Activated effector memory CD4-positive, alpha-beta T cell treated with anti-CD3 and anti-CD28 coated beads, Interleukin-2, amount 50 U/mL, for 16 hours (primary cell): ENCODE measurements around the gene ADARB2.
"Not testable (repeated sequence)": the region's sequence is repeated elsewhere in the genome, so short reads cannot be mapped to it uniquely, and the experiment has no call there.

Source experiments
- DNase-seq: peaks from one replicate; pipeline ENCODE4 v3.0.0-alpha.2; 2020

The ADARB2 gene

DNA sequence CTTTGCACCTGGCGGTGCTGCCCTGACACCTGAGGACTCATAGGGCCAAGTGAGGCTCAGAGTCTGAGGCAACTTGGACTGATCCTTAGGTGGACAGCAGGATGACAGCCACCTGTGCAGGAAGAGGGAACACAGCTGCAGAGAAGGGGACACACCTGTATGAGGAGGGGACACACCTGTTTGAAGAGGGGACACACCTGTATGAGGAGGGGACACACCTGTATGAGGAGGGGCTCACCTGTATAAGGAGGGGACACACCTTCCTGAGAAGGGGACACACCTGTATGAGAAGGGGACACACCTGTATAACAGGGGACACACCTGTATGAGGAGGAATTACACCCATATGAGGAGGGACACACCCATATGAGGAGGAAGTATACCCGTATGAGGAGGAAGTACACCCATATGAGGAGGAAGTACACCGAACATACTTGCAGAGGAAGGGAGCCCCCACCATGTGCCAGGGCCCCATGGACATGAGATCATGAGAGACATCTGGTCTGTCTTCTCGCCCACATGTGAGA is 285.9 kb downstream of the ADARB2 start:
- no peak for DNase-seq

DNA sequence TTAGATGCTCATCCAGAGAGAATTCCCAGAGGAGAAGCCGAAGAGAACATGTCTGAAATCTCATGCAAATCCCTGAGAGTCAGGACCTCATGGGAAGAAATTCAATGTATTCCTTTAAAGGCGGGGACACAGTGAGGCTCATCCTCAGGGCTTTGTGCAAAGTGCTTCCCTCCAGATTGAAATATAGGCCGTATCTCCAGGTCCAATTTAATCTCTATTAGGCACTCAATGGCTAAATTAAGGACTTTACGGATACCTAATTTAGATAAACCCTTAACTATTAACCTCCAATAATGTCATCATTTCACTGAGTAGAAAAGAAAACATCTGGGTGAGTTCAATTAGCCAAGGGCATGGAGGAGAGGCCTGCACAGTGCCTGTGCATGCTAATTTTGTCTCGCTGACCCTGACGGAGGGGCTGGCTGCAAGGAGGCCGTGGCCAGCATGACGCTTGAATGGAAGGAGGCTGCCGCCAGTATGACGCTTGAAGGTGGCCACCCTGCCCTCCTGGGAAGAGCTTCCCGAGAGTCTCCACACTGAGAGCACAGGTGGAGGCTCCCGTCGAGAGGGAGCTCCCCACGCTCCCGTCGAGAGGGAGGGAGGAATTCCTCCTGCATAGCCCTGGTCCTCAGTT is 287.6 kb downstream of the ADARB2 start:
- DNase-seq: no peak

DNA sequence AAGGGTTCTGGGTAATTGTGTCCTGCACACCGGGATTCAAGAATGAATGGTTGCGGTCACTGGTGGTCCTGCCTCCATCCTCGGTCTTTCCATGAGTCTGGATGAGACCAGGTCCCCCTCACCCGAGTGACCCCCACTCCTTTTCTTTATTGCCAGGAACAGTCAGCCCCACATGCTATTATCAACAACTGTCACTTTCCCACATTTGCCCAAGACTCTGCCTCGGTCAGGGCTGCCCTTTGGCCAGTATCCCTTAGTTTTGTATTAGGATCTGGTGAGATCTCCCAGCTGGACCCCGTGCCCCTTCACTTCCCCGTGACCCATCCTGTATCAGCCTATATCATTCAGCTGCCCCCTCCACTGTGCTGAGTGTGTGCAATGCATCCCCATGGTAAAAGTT is 288.3 kb downstream of the ADARB2 start:
- DNase-seq: no peak

DNA sequence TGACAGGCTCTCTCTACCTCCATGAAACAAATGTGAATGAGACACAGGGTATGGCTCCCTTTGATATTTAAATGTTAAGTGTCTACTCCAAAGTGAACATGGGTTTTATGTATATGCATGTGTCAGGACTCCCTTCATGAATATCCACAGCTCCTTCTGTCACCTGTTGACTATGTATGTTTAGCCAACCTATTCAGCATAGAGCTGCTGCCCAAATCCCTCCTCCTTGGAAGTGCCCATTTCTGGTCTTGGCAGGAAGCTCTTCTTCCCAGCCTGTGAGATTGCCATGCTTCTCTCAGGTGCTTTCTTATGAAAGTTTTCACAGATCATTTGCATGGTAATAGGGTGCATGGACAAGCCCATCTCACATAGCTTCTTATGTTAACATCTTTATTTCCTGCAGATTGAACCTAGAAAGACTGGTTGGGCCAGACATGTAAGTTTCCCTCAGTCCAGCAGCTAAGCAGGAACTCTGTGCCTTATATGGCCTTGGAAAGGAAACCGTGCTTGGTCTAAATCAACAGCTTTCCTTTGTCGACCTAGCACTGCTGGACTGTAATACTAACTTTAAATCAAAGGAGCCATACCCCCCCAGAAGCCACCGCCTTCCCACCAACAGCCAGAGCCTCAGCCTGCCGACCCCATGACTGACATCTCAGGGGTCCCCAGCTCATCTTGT is 288.9 kb downstream of the ADARB2 start:
- DNase-seq: no peak

DNA sequence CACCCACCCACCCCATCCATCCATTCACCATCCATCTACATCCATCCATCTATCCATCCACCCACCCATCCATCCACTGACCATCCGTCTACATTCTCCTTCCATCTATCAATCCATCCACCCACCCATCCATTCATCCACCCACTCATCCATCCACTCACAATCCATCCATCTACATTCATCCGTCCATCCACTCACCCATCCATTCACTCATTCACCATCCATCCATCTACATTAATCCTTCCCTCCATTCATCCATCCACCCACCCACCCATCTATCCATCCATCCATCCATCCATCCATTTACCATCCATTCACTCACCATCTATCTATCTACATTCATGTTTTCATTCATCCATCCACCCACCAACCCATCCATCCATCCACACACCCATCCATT is 292.5 kb downstream of the ADARB2 start:
- DNase-seq: no peak

DNA sequence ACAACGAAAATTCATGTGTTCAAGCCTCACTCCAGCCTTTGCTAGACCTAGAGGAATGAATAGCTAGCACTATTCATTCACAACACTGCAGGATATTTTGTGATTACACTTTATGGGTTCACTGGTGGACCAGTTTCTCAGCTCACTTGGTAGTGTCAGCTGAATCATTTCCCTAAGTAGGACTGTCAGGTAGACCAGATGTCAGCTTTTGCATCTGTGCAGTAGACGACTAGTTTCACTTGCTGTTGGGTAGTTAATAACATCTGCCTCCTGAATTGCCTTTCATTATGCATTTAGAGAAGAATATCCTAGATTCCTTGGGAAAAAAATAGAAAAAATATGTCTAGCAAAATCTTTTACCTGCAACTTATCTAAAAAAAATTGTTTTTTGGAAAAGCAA is 296.4 kb downstream of the ADARB2 start:
- DNase-seq: no peak

DNA sequence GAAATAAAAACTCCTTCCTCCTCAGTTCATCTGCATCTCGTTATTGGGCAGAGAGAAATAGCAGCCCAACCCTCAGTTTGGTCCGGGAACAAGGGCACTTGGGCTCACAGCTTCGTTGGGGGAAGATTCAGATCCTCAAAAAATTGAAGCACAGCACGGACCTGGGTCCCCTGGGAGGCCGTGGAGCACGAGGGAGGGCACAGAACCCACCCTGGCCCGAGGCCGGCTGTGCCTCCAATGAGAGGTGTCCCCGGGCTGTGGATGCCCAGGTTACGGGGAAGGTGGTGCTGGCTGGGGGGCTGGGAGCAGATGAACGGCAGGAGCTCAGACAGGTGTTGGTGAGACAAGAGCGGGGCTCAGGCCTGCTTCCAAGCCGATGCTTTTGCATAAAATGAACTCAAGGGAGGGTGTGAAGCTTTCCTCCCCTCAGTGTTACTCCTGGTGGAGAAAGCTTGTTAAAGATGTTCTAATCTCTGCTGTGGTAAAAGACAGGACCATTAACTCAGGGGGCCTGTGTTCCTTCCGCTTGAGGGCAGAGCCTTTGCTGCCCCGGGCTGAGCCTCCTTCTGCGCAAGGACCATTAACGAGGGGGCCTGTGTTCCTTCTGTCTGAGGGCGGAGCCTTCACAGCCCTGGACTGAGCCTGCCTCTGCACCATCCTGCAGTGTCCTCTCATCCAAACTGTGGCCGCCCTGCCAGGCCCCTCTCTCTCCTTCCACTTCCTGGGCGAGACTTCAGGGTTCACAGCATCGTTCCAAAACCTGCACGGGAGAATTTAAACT is 302.2 kb downstream of the ADARB2 start:
- DNase-seq: no peak

DNA sequence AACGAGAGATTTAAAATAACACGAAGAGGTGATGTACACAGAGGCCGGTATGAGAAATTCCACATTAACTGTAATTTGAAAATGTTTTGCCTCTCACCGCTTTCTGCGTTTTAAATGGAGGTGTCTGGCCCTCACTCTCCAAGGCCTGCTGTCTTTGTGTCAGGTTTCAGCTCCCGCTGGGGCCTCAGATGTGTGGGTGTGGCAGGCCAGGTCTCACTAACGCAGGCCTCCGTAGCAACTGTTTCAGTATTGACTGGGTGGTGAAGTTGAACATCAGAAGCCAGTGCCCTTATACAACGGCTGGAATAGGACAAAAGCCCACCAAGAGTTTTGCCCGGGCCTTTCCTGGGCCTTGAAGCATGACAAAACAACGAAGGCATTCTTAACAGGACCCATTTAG is 303.1 kb downstream of the ADARB2 start:
- no peak for DNase-seq

DNA sequence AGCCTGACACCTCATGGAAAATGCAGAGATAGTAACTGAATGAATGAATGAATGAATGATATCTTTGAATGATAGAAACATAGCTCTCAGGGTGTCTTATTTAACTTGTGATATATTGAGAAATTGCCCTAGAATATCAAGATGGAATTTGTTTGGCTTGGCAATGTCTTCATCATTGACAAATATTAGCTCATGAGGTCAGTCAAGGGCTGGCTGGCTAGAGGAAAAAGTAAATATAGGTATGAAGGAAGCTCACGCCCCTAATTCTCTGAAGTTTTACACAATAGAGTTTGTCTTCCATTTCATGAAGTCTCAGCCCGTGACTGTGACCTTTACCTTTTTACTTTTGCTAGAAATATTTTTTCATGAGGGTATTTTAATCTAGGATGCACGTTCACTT is 305.2 kb downstream of the ADARB2 start:
- no peak for DNase-seq

DNA sequence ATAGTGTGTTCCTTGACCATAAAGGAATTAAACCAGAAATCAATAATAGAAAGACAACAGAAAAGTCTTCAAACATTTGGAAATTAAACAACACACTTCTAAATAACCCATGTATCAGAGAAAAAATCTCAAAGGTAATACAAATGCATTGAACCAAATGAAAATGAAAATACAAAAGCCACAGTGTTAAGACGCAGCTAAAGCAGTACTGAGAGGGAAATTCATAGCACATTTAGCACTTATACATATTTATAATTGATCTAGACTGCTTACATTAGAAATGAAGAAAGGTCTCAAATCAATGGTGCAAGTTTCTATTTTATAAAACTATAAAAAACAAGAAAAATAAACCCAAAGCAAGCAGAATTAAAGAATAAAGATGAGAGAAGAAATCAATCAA is 306.1 kb downstream of the ADARB2 start:
- DNase-seq: no peak

DNA sequence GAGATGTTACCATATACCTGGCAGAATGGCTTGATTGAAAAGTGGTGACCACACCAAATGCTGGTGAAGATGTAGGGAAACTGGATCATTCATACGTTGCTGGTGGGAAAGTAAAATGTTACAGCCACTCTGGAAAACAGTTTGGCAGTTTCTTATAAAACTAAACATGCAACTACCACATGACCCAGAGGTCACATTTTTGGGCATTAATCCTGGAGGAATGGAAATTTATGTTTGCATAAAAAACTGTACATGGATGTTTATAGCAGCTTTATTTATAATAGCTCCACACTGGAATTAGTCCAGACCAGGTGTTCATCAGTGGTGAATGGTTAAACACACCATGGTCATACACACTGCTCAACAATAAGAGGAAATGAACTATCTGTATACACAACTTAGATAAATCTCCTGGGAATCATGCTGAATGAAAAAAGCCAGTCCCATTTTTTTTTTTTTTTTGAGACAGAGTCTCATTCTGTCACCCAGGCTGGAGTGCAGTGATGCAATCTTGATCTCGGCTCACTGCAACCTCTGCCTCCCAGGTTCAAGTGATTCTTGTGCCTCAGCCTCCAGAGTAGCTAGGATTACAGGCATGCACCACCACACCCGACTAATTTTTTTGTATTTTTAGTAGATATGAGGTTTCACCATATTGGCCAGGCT is 309.7 kb downstream of the ADARB2 start:
- DNase-seq: not testable (repeated sequence)

DNA sequence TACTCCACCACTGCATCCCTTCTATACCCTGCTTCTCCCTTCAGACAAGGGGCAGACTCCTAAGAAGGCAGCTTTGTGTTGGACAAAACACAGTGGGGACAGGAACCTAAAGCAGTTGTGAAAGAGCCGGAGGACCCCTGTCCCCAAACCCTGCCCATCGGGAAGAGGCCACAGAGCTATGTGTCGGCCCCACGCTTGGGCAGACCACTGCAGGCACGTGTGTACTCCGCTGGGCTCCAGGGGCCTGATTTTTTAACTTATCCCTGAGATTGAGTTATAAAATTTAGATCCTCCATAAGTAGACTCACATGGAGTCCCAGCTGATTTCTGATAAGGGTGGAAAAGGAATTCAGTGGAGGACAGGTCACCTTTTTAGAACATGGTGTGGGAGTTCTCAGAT is 310.5 kb downstream of the ADARB2 start:
- no peak for DNase-seq

DNA sequence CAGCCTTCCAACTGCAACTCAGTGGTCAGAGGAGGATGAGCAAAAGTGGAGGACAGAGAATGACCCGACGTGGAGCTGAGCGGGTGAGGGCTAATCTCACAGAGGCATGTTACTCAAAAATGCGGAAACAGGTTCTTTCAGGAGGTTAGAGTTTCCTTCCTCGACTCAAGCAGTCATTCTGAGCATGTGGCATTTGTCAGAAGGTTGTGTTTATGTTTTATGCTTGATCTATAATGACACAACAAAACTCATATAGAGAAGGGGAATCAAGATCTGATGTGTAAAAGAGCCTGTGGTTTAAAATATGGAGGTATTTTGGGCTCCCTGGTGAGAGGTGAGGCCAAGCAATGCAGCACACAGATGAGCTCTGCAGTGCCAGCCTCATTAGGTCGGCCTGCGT is 311.4 kb downstream of the ADARB2 start:
- DNase-seq: no peak

DNA sequence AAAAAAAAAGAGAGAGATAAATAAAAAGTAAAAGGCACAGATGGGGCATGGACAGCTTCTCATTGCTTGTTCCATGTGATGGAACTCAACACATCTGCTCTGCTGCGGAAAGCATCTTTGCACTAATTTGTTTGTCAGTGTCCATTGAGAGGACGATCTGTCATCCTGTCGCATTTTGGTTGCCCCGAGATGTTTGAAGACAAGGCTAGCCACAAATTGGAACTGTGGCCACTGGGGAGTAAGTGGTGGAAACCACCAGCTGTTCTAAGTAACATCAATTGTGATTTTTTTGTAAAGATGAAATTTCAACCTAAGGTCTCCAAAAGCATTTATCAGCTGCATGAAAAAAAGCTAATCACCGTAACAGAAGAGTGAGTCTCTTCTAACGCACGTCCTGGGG is 312.7 kb downstream of the ADARB2 start:
- no peak for DNase-seq

DNA sequence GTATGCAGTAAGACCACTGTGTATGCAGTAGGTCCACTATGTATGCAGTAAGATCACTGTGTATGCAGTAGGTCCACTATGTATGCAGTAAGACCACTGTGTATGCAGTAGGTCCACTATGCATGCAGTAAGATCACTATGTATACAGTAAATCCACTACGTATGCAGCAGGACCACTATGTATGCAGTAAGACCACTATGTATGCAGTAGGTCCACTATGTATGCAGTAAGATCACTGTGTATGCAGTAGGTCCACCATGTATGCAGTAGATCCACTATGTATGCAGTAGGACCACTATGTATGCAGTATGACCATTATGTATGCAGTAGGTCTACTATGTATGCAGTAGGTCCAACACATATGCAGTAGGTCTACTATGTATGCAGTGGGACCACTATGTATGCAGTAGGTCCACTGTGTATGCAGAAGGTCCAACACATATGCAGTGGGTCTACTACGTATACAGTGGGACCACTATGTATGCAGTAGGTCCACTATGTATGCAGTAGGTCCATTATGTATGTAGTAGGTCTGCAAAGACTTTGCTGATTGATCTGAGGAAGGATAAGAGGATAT is 313.6 kb downstream of the ADARB2 start:
- no peak for DNase-seq

DNA sequence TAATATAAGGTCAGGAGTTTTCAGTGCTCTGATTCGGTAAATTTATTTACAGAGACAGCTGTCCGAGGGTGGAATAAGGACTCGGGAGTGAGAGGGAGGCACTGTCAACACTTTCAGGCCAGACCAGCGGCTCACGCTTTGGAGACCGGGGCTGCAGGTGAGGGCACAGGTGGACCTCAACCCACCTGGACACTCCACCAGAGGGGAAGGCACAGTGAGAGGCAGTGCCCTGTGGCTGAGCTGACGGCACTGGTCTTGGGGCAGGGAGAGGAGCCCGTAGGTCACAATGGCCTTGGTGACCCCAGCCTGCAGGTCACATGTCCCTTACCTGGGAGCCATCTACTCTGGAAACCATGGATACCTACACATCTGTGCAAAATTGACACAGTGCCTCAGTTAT is 315.1 kb downstream of the ADARB2 start:
- no peak for DNase-seq

DNA sequence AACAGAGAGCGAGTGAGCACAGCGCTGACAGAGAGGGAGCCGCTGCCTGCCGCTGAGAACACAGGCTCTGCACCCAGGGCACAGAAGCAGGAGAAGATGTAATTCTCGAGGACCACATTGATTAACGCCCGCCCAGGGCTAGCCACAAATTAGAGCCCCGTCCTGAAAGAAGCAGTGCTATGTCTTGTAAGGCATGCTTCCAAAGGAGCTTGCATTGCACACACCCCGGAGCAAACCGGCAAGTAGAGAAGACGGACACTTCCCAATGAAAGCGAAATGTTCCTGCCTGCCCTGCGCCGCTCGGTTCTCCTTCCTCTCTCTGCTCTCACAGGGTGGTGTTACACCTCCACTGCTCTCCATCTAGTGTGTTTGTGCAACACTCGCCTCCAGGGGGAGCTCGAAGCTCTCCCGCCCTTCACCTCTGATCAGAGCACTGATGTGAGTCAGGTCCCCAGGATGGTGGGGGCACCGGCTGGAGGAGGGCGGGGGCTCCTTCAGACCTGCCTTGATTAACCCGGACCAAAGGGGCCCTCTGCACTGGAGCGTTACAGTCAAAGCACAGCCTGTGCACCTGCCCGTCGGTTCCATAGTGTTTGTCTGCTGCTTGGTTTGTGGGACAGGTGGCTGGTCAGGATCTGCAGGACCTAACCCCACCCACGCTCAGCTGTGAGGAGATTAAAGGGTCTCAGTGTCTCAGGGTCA is 316.5 kb downstream of the ADARB2 start:
- DNase-seq: peak; percentile 83

DNA sequence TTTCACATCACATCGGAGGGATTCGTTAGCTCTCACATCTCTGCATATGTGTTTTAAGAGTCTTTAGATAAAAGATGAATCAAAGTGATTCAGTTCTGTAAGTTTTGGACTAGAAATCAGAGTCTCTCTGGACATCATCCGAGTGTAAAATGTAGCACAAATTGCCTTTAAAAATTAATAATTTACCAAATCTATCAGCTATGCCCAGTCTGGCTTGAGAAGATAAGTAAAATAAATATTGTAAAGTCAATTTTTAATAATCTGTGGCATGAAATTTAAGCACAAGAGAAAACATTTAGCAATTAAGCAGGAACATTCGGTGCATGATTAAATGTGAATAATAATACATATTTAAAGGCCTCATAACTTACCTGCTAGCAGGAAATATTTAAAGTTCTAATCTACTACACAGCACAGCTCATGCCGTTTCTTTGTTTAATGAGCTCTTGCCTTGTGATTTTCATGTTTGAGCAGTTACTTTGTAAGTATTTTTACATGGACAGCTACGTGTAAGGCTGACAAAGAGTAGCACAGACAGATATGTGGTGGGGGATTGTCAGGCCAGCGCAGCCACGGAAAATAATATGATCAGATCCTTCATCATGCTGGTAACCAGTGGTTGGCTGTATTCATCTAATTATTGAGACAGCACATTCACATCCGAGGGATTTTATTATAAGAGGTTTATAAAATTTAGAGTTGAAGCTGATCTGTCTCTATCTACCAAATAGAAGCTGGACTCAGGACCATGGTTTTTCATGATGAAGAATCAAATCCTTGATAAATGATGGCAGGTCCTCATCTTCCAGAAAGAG is 317.3 kb downstream of the ADARB2 start:
- no peak for DNase-seq

DNA sequence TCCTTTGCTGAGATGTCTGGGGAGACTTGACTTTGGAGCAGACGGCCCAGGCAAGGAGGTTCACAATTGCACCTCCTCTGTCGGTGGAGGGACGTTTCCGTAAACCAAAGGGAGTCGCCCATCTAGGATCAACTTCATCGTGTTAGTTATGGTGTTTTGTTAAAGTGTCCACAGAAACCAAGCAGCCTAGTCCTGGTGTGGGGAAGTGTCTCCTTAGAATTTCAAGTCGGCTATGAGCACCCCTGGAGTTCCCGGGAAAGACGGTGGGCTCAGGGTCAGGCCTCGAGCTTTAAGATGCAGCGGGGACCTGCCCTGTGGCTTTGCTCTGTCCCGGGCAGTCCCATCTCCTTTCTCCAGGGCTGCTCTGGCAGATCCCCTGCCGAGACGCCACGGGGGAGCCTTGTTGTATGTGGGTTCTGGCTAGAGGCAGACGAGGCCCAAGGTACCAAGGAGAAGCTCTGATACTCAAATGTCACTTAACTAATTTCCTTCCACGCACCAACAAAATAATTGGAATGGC is 319.2 kb downstream of the ADARB2 start:
- peak; percentile 52 for DNase-seq

DNA sequence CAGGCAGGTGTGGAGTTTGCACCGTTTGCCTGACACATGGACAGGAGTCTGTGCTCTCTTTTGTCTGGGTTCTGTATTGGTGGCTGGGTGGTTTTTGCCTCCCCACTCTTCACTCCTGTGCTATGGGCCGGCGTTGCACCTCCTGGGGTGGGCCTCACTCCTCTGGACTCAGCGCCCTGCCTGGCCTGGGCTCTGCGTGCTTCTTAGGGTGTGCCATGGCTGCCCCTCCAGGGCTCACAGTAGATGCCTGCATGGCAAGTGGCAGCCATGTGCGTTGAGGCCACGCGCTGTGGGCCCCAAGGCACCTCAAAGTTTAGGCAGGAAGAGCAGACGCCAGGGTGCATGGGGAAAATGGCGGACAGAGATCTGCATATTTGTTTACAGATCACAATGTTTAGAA is 319.8 kb downstream of the ADARB2 start:
- DNase-seq: peak; percentile 56

DNA sequence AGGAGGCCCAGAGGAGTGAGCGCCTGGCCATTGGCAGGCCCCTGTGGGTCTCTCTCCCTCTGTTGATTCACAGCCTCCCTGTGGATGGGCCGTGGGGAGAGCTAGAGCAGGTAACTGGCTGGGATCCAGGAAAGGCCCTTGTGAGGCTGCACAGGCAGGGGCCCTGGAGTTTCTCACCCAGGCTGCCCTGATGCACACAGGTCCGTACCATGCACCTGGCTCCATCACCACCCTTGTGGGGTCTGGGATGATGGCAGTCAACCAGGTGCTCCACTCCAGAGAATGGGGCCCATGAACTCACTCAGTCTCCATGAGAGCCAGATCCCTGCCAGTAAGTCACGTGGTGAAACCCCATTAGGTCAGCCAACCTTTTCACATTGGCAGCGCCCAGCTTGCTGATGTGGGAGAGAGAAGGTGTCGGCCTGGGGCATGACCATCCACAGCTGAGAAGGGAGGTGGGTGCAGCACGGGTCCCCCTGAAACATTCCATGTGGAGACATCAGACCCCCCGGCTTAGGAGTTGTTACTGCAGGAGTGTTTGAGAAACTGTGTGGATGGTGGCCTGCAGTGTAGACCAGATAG is 320.8 kb downstream of the ADARB2 start:
- no peak for DNase-seq
